ENCODE measurements around the gene RFT1. TPM values are rescaled to one million over a fixed set of nuclear protein-coding genes. Genes with fewer than 3 reads are reported as not detected.

RFT1 gene
- total and polyA plus RNA-seq, 4 donors: 5.0 to 16.6 (median 8.8) TPM

DNA sequence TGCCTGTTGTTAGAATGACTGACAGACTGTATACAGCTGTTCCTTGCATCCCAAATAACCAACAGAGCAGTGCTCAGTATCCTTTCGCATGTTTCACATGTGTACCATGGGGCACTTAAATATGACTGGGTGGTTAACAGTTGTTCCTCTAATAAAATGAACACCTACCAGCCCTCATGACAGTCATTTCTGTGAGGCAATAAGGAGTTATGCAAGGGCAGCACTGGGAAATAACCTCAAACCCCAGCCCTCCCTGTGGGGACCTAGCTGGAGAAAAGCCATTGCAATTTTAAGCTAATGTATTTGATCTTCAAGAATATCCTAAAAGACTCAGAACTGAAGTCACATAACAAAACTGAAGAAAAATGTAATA is 7.3 kb downstream of the RFT1 start:
- Histone ChIP-seq H3K36me3 (ENCODE audit: control insufficient read depth in 1 of 2, insufficient read depth in 2 of 2, low read length in 1 of 2) (peaks cover 14 to 15% of the 10 kb centered on the region in 2 donors), H3K27ac (ENCODE audit: low read depth in 1 of 2, low read length in 2 of 2) (no peak overlapping the region), H3K4me3 (ENCODE audit: low read length in 2 of 2) (no peak overlapping the region), H3K27me3 (ENCODE audit: control insufficient read depth in 1 of 2, insufficient read depth in 2 of 2, low read length in 1 of 2) (no peaks in the 10 kb centered on the region), H3K9me3 (ENCODE audit: control insufficient read depth, low read length) (no peaks in the 10 kb centered on the region), H3K4me1 (ENCODE audit: control insufficient read depth in 1 of 2, insufficient read depth in 2 of 2, low read length in 2 of 2) (no peaks in the 10 kb centered on the region)
- ATAC-seq (ENCODE audit: low FRiP score): no peak
- no peak for DNase-seq
- intact Hi-C loops (cut with DNase I): no loop called here
- WGBS, 2 donors: 93 to 96% methylated on average over 1 of the region's 1 CpG

DNA sequence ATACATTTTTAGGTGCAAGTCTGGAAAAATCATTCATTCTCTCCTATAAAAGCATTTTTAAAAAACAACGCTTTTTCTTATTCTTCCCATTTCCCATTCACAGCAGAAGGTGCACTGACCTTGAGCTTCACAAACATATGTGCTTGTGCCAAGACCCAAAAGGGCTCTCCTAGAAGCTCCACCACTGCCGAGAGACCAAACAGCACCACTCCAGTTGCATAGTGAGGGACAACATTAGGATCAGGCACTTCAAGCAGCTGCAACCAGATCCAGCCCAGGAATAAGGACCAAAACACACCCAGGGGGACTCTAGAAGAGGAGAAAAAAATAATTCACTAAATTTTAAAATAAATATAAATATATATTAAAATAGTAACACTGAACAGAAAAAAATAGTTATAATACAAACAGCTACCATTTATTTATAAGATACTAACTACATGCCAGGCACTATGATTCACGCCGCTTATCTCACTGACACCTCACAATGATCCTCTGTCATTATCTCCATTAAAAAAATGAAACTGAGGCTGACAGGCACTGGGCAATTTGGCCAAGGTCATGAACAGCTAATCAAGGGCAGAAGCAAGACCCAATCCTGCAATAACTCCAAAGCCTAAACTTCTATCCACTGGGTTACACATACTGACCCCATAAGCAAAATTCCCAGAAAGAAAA is 7.8 kb downstream of the RFT1 start:
- intact Hi-C loops (cut with DNase I): no loop called here
- Histone ChIP-seq H3K4me1 (ENCODE audit: control insufficient read depth in 1 of 2, insufficient read depth in 2 of 2, low read length in 2 of 2) (no peaks in the 10 kb centered on the region), H3K36me3 (ENCODE audit: control insufficient read depth in 1 of 2, insufficient read depth in 2 of 2, low read length in 1 of 2) (peaks cover 14 to 15% of the 10 kb centered on the region in 2 donors), H3K27ac (ENCODE audit: low read depth in 1 of 2, low read length in 2 of 2) (no peak overlapping the region), H3K9me3 (ENCODE audit: control insufficient read depth, low read length) (no peaks in the 10 kb centered on the region), H3K27me3 (ENCODE audit: control insufficient read depth in 1 of 2, insufficient read depth in 2 of 2, low read length in 1 of 2) (no peaks in the 10 kb centered on the region), H3K4me3 (ENCODE audit: low read length in 2 of 2) (no peak overlapping the region)
- ATAC-seq (ENCODE audit: low FRiP score): no peak
- WGBS, 2 donors: 88 to 90% methylated on average over 4 of the region's 4 CpGs
- no peak for DNase-seq

DNA sequence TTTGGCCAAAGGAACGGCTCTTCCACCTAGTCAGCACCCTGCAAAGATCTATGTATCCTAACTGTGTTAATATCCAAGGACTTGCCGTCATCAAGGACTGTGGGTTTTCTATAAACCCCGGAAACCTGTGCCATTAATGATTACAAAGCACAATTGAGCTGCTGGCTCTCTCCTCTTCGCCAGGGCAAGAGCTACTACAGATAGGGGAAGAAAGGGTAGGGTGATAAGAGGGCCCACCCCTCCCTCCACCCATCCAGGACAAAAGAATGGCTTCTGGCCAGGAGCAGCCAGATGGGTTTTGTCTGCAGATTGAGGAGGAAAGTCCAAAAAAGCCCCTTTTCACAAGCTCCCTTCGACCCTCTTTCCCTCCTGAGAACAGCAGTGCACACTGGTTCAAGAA is 9.9 kb downstream of the RFT1 start:
- H3K4me1 ChIP-seq (ENCODE audit: control insufficient read depth in 1 of 2, insufficient read depth in 2 of 2, low read length in 2 of 2): no peaks in the 10 kb centered on the region
- WGBS, 2 donors: 84 to 86% methylated on average over 5 of the region's 5 CpGs
- H3K36me3 ChIP-seq (ENCODE audit: control insufficient read depth in 1 of 2, insufficient read depth in 2 of 2, low read length in 1 of 2): peaks cover 14 to 16% of the 10 kb centered on the region in 2 donors
- no peak overlapping the region for H3K4me3 ChIP-seq (ENCODE audit: low read length in 2 of 2)
- intact Hi-C loops (cut with DNase I): no loop called here
- DNase-seq (no peak), ATAC-seq (ENCODE audit: low FRiP score) (no peak)
- no peaks in the 10 kb centered on the region for H3K9me3 ChIP-seq (ENCODE audit: control insufficient read depth, low read length)
- no peaks in the 10 kb centered on the region for H3K27me3 ChIP-seq (ENCODE audit: control insufficient read depth in 1 of 2, insufficient read depth in 2 of 2, low read length in 1 of 2)
- no peak overlapping the region for H3K27ac ChIP-seq (ENCODE audit: low read depth in 1 of 2, low read length in 2 of 2)

GRCh38 chr3:53116956-53117355 is 13.3 kb downstream of the RFT1 start:
- H3K4me3 ChIP-seq (ENCODE audit: low read length in 2 of 2): no peak overlapping the region
- 94 to 100% methylated on average over 1 of the region's 1 CpG for WGBS, 2 donors
- intact Hi-C loops (cut with DNase I): no loop called here
- peaks cover 10 to 12% of the 10 kb centered on the region in 2 donors for H3K36me3 ChIP-seq (ENCODE audit: control insufficient read depth in 1 of 2, insufficient read depth in 2 of 2, low read length in 1 of 2)
- H3K27ac ChIP-seq (ENCODE audit: low read depth in 1 of 2, low read length in 2 of 2): no peak overlapping the region
- H3K9me3 ChIP-seq (ENCODE audit: control insufficient read depth, low read length): no peaks in the 10 kb centered on the region
- ATAC-seq (ENCODE audit: low FRiP score) (no peak), DNase-seq (no peak)
- no peaks in the 10 kb centered on the region for H3K27me3 ChIP-seq (ENCODE audit: control insufficient read depth in 1 of 2, insufficient read depth in 2 of 2, low read length in 1 of 2)
- H3K4me1 ChIP-seq (ENCODE audit: control insufficient read depth in 1 of 2, insufficient read depth in 2 of 2, low read length in 2 of 2): no peaks in the 10 kb centered on the region

GRCh38 chr3:53114412-53115074 is 15.7 kb downstream of the RFT1 start:
- ATAC-seq (ENCODE audit: low FRiP score) (peak; percentile 12), DNase-seq (no peak)
- no peaks in the 10 kb centered on the region for H3K4me1 ChIP-seq (ENCODE audit: control insufficient read depth in 1 of 2, insufficient read depth in 2 of 2, low read length in 2 of 2)
- H3K4me3 ChIP-seq (ENCODE audit: low read length in 2 of 2): no peak overlapping the region
- intact Hi-C loops (cut with DNase I): loop anchor here (1.0 kb wide), 1 partner anchor 82 kb away; no protein-coding TSS in a partner anchor
- WGBS, 2 donors: 91 to 95% methylated on average over 5 of the region's 5 CpGs
- H3K9me3 ChIP-seq (ENCODE audit: control insufficient read depth, low read length): no peaks in the 10 kb centered on the region
- no peak overlapping the region for H3K27ac ChIP-seq (ENCODE audit: low read depth in 1 of 2, low read length in 2 of 2)
- H3K27me3 ChIP-seq (ENCODE audit: control insufficient read depth in 1 of 2, insufficient read depth in 2 of 2, low read length in 1 of 2): no peaks in the 10 kb centered on the region
- peaks cover 0 to 5% of the 10 kb centered on the region in 2 donors for H3K36me3 ChIP-seq (ENCODE audit: control insufficient read depth in 1 of 2, insufficient read depth in 2 of 2, low read length in 1 of 2)

GRCh38 chr3:53114011-53114400 is 16.2 kb downstream of the RFT1 start:
- H3K36me3 ChIP-seq (ENCODE audit: control insufficient read depth in 1 of 2, insufficient read depth in 2 of 2, low read length in 1 of 2): peaks cover 0 to 3% of the 10 kb centered on the region in 2 donors
- no peak overlapping the region for H3K27ac ChIP-seq (ENCODE audit: low read depth in 1 of 2, low read length in 2 of 2)
- 3 to 4% methylated on average over 5 of the region's 5 CpGs for WGBS, 2 donors
- no peaks in the 10 kb centered on the region for H3K27me3 ChIP-seq (ENCODE audit: control insufficient read depth in 1 of 2, insufficient read depth in 2 of 2, low read length in 1 of 2)
- no peaks in the 10 kb centered on the region for H3K9me3 ChIP-seq (ENCODE audit: control insufficient read depth, low read length)
- H3K4me1 ChIP-seq (ENCODE audit: control insufficient read depth in 1 of 2, insufficient read depth in 2 of 2, low read length in 2 of 2): no peaks in the 10 kb centered on the region
- intact Hi-C loops (cut with DNase I): loop anchor here in 1 of 2 donors (1.0 kb wide), 1 partner anchor 82 kb away; no protein-coding TSS in a partner anchor
- H3K4me3 ChIP-seq (ENCODE audit: low read length in 2 of 2): no peak overlapping the region
- ATAC-seq (ENCODE audit: low FRiP score) (peak; percentile 93), DNase-seq (peak; percentile 84 to 86)

DNA sequence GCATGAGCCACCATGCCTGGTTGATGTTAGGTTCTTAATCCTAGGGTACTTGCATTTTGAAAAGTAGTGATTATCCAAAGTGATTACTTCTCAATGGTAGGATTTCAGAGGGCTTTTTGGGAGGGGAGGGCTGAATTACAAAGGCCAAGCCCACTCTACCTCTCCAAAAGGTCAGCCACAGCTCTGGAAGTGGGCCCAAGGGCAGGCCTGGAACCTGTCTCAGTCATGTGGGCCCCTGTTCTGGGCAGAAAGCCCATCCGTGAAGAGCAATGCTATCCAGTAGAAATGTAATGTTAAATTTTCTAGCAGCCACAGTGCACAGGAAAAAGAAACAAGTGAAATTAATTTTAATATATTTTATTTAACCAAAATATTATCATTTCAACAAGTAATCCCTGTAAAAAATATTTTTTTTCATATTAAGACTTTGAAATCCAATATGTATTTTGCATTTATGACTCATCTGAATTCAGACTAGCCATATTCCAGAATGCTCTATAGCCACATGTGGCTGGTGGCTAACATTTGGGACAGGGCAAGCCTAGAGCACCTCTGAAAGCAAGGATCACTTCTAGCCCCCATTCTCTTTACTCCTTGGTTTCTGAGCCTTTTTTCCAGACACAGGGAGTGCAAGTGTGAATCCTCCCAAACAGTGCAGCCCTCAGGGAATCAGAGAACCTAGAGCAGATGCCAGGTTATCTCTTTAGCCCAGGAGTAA is 16.8 kb downstream of the RFT1 start:
- Histone ChIP-seq H3K4me1 (ENCODE audit: control insufficient read depth in 1 of 2, insufficient read depth in 2 of 2, low read length in 2 of 2) (no peaks in the 10 kb centered on the region), H3K9me3 (ENCODE audit: control insufficient read depth, low read length) (no peaks in the 10 kb centered on the region), H3K27me3 (ENCODE audit: control insufficient read depth in 1 of 2, insufficient read depth in 2 of 2, low read length in 1 of 2) (no peaks in the 10 kb centered on the region), H3K27ac (ENCODE audit: low read depth in 1 of 2, low read length in 2 of 2) (no peak overlapping the region), H3K4me3 (ENCODE audit: low read length in 2 of 2) (no peak overlapping the region), H3K36me3 (ENCODE audit: control insufficient read depth in 1 of 2, insufficient read depth in 2 of 2, low read length in 1 of 2) (peaks cover 0 to 3% of the 10 kb centered on the region in 2 donors)
- WGBS, 2 donors: 49 to 50% methylated on average over 1 of the region's 1 CpG
- ATAC-seq (ENCODE audit: low FRiP score): no peak
- intact Hi-C loops (cut with DNase I): loop anchor here in 1 of 2 donors (1.0 kb wide), 1 partner anchor 83 kb away; no protein-coding TSS in a partner anchor
- no peak for DNase-seq

DNA sequence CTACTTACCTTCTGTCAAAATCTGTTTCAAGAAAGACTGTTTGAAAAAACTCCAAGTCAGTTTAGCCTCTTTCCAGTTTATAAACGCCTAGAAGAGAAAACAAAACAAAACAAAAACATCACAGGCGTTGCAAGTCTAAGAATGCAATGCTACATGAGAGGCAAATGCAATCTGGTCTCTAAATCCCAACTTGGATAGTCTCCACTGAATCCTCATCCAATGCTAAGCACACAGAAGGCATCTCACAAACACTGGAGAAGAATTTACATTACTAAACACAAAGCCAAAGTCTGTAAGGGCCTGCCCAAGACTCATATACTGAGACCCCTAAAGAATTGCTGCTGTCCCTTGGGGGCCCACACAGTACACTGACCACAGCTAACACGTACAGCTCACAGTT is 18.4 kb downstream of the RFT1 start:
- Histone ChIP-seq H3K27me3 (ENCODE audit: control insufficient read depth in 1 of 2, insufficient read depth in 2 of 2, low read length in 1 of 2) (no peaks in the 10 kb centered on the region), H3K4me3 (ENCODE audit: low read length in 2 of 2) (no peak overlapping the region), H3K27ac (ENCODE audit: low read depth in 1 of 2, low read length in 2 of 2) (no peak overlapping the region), H3K4me1 (ENCODE audit: control insufficient read depth in 1 of 2, insufficient read depth in 2 of 2, low read length in 2 of 2) (no peaks in the 10 kb centered on the region), H3K36me3 (ENCODE audit: control insufficient read depth in 1 of 2, insufficient read depth in 2 of 2, low read length in 1 of 2) (peaks cover 0 to 2% of the 10 kb centered on the region in 2 donors), H3K9me3 (ENCODE audit: control insufficient read depth, low read length) (no peaks in the 10 kb centered on the region)
- intact Hi-C loops (cut with DNase I): no loop called here
- DNase-seq (no peak), ATAC-seq (ENCODE audit: low FRiP score) (no peak)
- 82 to 86% methylated on average over 3 of the region's 3 CpGs for WGBS, 2 donors
